Nephron (organoid): ENCODE results near the gene TGFBI.

Experiments used
- H3K27ac Mint-ChIP-seq, 3 experiments: 2 replicates each; pipeline ENCODE4 v1.8.0; 2020; ENCODE audit warnings: mixed read lengths in 3 of 3, mild to moderate bottlenecking in 2 of 3, moderate library complexity in 1 of 3
- H3K27me3 Mint-ChIP-seq: 2 replicates; pipeline ENCODE4 v1.8.0; 2021; ENCODE audit warnings: low read depth, mild to moderate bottlenecking, moderate library complexity, mixed read lengths
- H3K36me3 Mint-ChIP-seq: 2 replicates; pipeline ENCODE4 v1.8.0; 2020; ENCODE audit warnings: low read depth, mixed read lengths
- H3K4me1 Mint-ChIP-seq: 2 replicates; pipeline ENCODE4 v1.8.0; 2020; ENCODE audit warnings: mixed read lengths
- H3K4me3 Mint-ChIP-seq, 3 experiments: 2 replicates each; pipeline ENCODE4 v1.8.0; 2020; ENCODE audit warnings: mild to moderate bottlenecking in 3 of 3, mixed read lengths in 3 of 3, moderate library complexity in 2 of 3
- H3K9me3 Mint-ChIP-seq: 2 replicates; pipeline ENCODE4 v1.8.0; 2020; ENCODE audit warnings: mixed read lengths
- CTCF ChIP-seq, 3 experiments: fragments of 200-600 bp; sonication (generic); IDR thresholded peaks; one replicate each; pipeline ENCODE4 v1.5.0; 2021; ENCODE audit warnings: antibody characterized with exemption in 3 of 3; ENCODE audit not compliant: unreplicated experiment in 3 of 3

TGFBI gene

GRCh38 chr5:136064510-136064909 lies 35.7 kb downstream of the TGFBI start:
- peak overlapping the region in 2 of 3 experiments; percentile 39 to 44 for H3K27ac Mint-ChIP-seq
- no peaks in the 10 kb centered on the region for H3K27me3 Mint-ChIP-seq

GRCh38 chr5:136065588-136065987 lies 36.8 kb downstream of the TGFBI start:
- peaks cover 38% of the 10 kb centered on the region for H3K4me1 Mint-ChIP-seq
- H3K36me3 Mint-ChIP-seq, result peaks cover 53% of the 10 kb centered on the region
- no peak overlapping the region for H3K4me3 Mint-ChIP-seq
- no peaks in the 10 kb centered on the region for H3K27me3 Mint-ChIP-seq
- no peak for TF ChIP-seq CTCF (IDR thresholded peaks at IDR 0.05; ENCODE audit: unreplicated experiment in 3 of 3)
- H3K9me3 Mint-ChIP-seq, result peaks cover 7% of the 10 kb centered on the region
- H3K27ac Mint-ChIP-seq, result peak overlapping the region in 1 of 3 experiments; percentile 40

More at GRCh38 chr5:136064510-136064909, 35.7 kb downstream of the TGFBI start:
- H3K4me3 Mint-ChIP-seq, result no peak overlapping the region
- H3K36me3 Mint-ChIP-seq, result peaks cover 56% of the 10 kb centered on the region
- peaks cover 4% of the 10 kb centered on the region for H3K9me3 Mint-ChIP-seq
- peaks cover 37% of the 10 kb centered on the region for H3K4me1 Mint-ChIP-seq
- TF ChIP-seq CTCF (IDR thresholded peaks at IDR 0.05; ENCODE audit: unreplicated experiment in 3 of 3), result no peak

- Mint-ChIP-seq H3K27ac (peak overlapping the region in 2 of 3 experiments; percentile 44 to 72), H3K27me3 (no peaks in the 10 kb centered on the region), H3K36me3 (peaks cover 42% of the 10 kb centered on the region), H3K9me3 (peaks cover 7% of the 10 kb centered on the region), H3K4me3 (no peak overlapping the region), H3K4me1 (peaks cover 40% of the 10 kb centered on the region)
- TF ChIP-seq CTCF (IDR thresholded peaks at IDR 0.05; ENCODE audit: unreplicated experiment in 3 of 3), result no peak
Observed at GRCh38 chr5:136066661-136067271, 38.0 kb downstream of the TGFBI start.

- Mint-ChIP-seq H3K36me3 (peaks cover 37% of the 10 kb centered on the region), H3K27me3 (no peaks in the 10 kb centered on the region), H3K4me1 (peaks cover 38% of the 10 kb centered on the region), H3K9me3 (peaks cover 7% of the 10 kb centered on the region), H3K27ac (peak overlapping the region in 1 of 3 experiments; percentile 44), H3K4me3 (no peak overlapping the region)
- no peak for TF ChIP-seq CTCF (IDR thresholded peaks at IDR 0.05; ENCODE audit: unreplicated experiment in 3 of 3)
Observed at GRCh38 chr5:136067422-136067821, 38.6 kb downstream of the TGFBI start.

GRCh38 chr5:136070486-136071285 lies 41.9 kb downstream of the TGFBI start:
- Mint-ChIP-seq H3K36me3 (peaks cover 10% of the 10 kb centered on the region), H3K27ac (peak overlapping the region; percentile 79 to 94 (median 85)), H3K27me3 (no peaks in the 10 kb centered on the region), H3K4me1 (peaks cover 28% of the 10 kb centered on the region), H3K9me3 (peaks cover 7% of the 10 kb centered on the region), H3K4me3 (no peak overlapping the region)
- no peak for TF ChIP-seq CTCF (IDR thresholded peaks at IDR 0.05; ENCODE audit: unreplicated experiment in 3 of 3)
